H1 (cell line): ENCODE data around the gene PALM2AKAP2. TPM values are rescaled to one million over a fixed set of nuclear protein-coding genes. Genes with fewer than 3 reads are reported as not detected.
A peak's percentile ranks its signal among the peaks of the same experiment; 100 is the strongest.

Source experiments
- CTCF ChIA-PET: fragments of 300-600 bp; sonication (Branson Sonifier 250); formaldehyde crosslinking; loops from one replicate; lab custom pipeline; 2021; ENCODE audit not compliant: partially characterized antibody; lab: Charles Lee
- POLR2A ChIA-PET: fragments of 300-600 bp; sonication (Branson Sonifier 250); formaldehyde crosslinking; loops from one replicate; lab custom pipeline; 2021; ENCODE audit warnings: inconsistent platforms; ENCODE audit not compliant: partially characterized antibody; lab: Charles Lee
- DNase-seq, 2 experiments: peaks; one replicate each; pipeline versions ENCODE4 v3.0.0 to v3.0.0-alpha.2; 2010 to 2022; ENCODE audit warnings: low spot score in 2 of 2, low read depth in 1 of 2, mixed read lengths in 1 of 2
- FAIRE-seq: peaks from 2 replicates; lab custom pipeline; 2011; peaks lifted over from hg19 to GRCh38; lab: Jason Lieb, UNC
- H2AFZ ChIP-seq: 2 replicates; pipeline ENCODE4 v1.8.1; 2012; ENCODE audit warnings: low read length, inconsistent platforms
- H2AK5ac ChIP-seq: 2 replicates; pipeline ENCODE4 v1.6.1; 2013; ENCODE audit warnings: low read depth, low read length
- H2BK120ac ChIP-seq: replicated peaks from 2 replicates; pipeline ENCODE3; 2013; ENCODE audit warnings: low read depth, low read length, inconsistent platforms
- H2BK12ac ChIP-seq: 2 replicates; pipeline ENCODE4 v1.6.1; 2013; ENCODE audit warnings: low read depth, low read length
- H2BK15ac ChIP-seq: 2 replicates; pipeline ENCODE4 v1.6.1; 2013; ENCODE audit warnings: low read length
- H2BK20ac ChIP-seq: 2 replicates; pipeline ENCODE4 v1.6.1; 2013; ENCODE audit warnings: low read length
- H2BK5ac ChIP-seq: 2 replicates; pipeline ENCODE4 v1.6.1; 2013; ENCODE audit warnings: low read depth, low read length
- H3K14ac ChIP-seq: 2 replicates; pipeline ENCODE4 v1.6.1; 2013; ENCODE audit warnings: inconsistent platforms; ENCODE audit not compliant: insufficient read length
- H3K18ac ChIP-seq: 2 replicates; pipeline ENCODE4 v1.6.1; 2013; ENCODE audit warnings: low read length; ENCODE audit errors: extremely low read depth
- H3K23ac ChIP-seq: 2 replicates; pipeline ENCODE4 v1.6.1; 2013; ENCODE audit warnings: inconsistent platforms; ENCODE audit not compliant: insufficient read length
- H3K23me2 ChIP-seq: 2 replicates; pipeline ENCODE4 v1.6.1; 2013; ENCODE audit warnings: low read depth, low read length
- H3K27ac ChIP-seq: 2 replicates; pipeline ENCODE4 v1.6.1; 2011; ENCODE audit warnings: low read depth, low read length, inconsistent platforms
- H3K27me3 ChIP-seq, 4 experiments: replicated peaks in 1 of 4; 1 replicate in 1 of 4; 2 replicates in 3 of 4; pipeline versions ENCODE4 v1.6.1 to v1.8.1; 2011 to 2013; ENCODE audit warnings: low read length in 3 of 4, mild to moderate bottlenecking in 3 of 4, inconsistent platforms in 2 of 4, mixed read lengths in 2 of 4, moderate library complexity in 1 of 4; ENCODE audit not compliant: control insufficient read depth in 3 of 4, insufficient read depth in 3 of 4; ENCODE audit errors: extremely low read depth in 1 of 4
- H3K36me3 ChIP-seq, 4 experiments: 2 replicates each; pipeline versions ENCODE4 v1.6.1 to v1.8.1; 2011 to 2013; ENCODE audit warnings: mild to moderate bottlenecking in 4 of 4, low read length in 3 of 4, moderate library complexity in 2 of 4, control low read depth in 1 of 4, inconsistent platforms in 1 of 4; ENCODE audit not compliant: insufficient read depth in 4 of 4, control insufficient read depth in 2 of 4
- H3K4ac ChIP-seq: replicated peaks from 2 replicates; pipeline ENCODE3; 2013; ENCODE audit warnings: low read length, low read depth, mixed read lengths, inconsistent platforms; ENCODE audit not compliant: insufficient read length
- H3K4me1 ChIP-seq, 4 experiments: replicated peaks in 1 of 4; 1 replicate in 1 of 4; 2 replicates in 3 of 4; pipeline versions ENCODE4 v1.6.1 to v1.8.1; 2011 to 2013; ENCODE audit warnings: low read length in 3 of 4, inconsistent platforms in 2 of 4, mixed read lengths in 1 of 4; ENCODE audit not compliant: insufficient read depth in 4 of 4, control insufficient read depth in 3 of 4
- H3K4me2 ChIP-seq, 2 experiments: 2 replicates each; pipeline versions ENCODE4 v1.6.1 to v1.8.1; 2011 to 2013; ENCODE audit warnings: low read depth in 2 of 2, low read length in 2 of 2, control low read depth in 1 of 2, inconsistent platforms in 1 of 2, mild to moderate bottlenecking in 1 of 2; ENCODE audit not compliant: insufficient read depth in 1 of 2
- H3K4me3 ChIP-seq, 4 experiments: fragments of 200-600, 300-600 bp in 1 of 4; sonication (generic), shearing (Covaris generic), sonication (Bioruptor Twin) in 1 of 4; 2 replicates each; pipeline versions ENCODE4 v1.5.1 to v1.8.1; 2011 to 2016; ENCODE audit warnings: low read length in 4 of 4, low read depth in 3 of 4, control low read depth in 2 of 4, inconsistent platforms in 2 of 4, mild to moderate bottlenecking in 2 of 4, mixed read lengths in 1 of 4, moderate library complexity in 1 of 4; ENCODE audit not compliant: insufficient read depth in 2 of 4; ENCODE audit errors: extremely low read depth in 1 of 4
- H3K56ac ChIP-seq: replicated peaks from 2 replicates; pipeline ENCODE3; 2013; ENCODE audit warnings: low read depth, mild to moderate bottlenecking, mixed read lengths, low read length, inconsistent platforms; ENCODE audit not compliant: insufficient read length
- H3K79me1 ChIP-seq: 2 replicates; pipeline ENCODE4 v1.6.1; 2013; ENCODE audit warnings: low read depth, low read length, control low read depth
- H3K79me2 ChIP-seq, 2 experiments: 2 replicates each; pipeline versions ENCODE4 v1.6.1 to v1.8.1; 2012 to 2013; ENCODE audit warnings: low read length in 2 of 2, mild to moderate bottlenecking in 2 of 2, inconsistent platforms in 1 of 2; ENCODE audit not compliant: insufficient read depth in 2 of 2, control insufficient read depth in 1 of 2
- H3K9ac ChIP-seq, 4 experiments: replicated peaks in 1 of 4; 1 replicate in 1 of 4; 2 replicates in 3 of 4; pipeline versions ENCODE4 v1.6.1 to v1.8.1; 2011 to 2013; ENCODE audit warnings: low read depth in 3 of 4, low read length in 3 of 4, control low read depth in 2 of 4, mild to moderate bottlenecking in 2 of 4, moderate library complexity in 2 of 4, inconsistent platforms in 1 of 4; ENCODE audit errors: extremely low read depth in 1 of 4
- H3K9me3 ChIP-seq, 2 experiments: 2 replicates each; pipeline versions ENCODE4 v1.6.1 to v1.8.1; 2012 to 2013; ENCODE audit warnings: mild to moderate bottlenecking in 2 of 2, moderate library complexity in 2 of 2, control low read depth in 1 of 2, inconsistent platforms in 1 of 2, low read depth in 1 of 2, low read length in 1 of 2, mixed read lengths in 1 of 2; ENCODE audit not compliant: insufficient read depth in 2 of 2
- H4K20me1 ChIP-seq, 2 experiments: replicated peaks in 1 of 2; 2 replicates each; pipeline versions ENCODE3 to v1.8.1; 2011 to 2013; ENCODE audit warnings: inconsistent platforms in 2 of 2, low read length in 2 of 2, mild to moderate bottlenecking in 1 of 2; ENCODE audit not compliant: insufficient read depth in 2 of 2, control insufficient read depth in 1 of 2
- H4K5ac ChIP-seq: 2 replicates; pipeline ENCODE4 v1.6.1; 2013; ENCODE audit warnings: low read length, low read depth, mixed read lengths, inconsistent platforms; ENCODE audit not compliant: insufficient read length
- H4K8ac ChIP-seq: 2 replicates; pipeline ENCODE4 v1.8.0; 2013; ENCODE audit warnings: mild to moderate bottlenecking, moderate library complexity, low read length, inconsistent platforms; ENCODE audit not compliant: insufficient read depth; ENCODE audit errors: extremely low read depth
- H4K91ac ChIP-seq: replicated peaks from 2 replicates; pipeline ENCODE3; 2013; ENCODE audit warnings: low read length, mixed read lengths, inconsistent platforms; ENCODE audit not compliant: insufficient read length
- CTBP2 ChIP-seq: IDR thresholded peaks from 2 replicates; pipeline ENCODE4 v1.7.0; 2011; ENCODE audit warnings: borderline replicate concordance, mild to moderate bottlenecking, moderate library complexity, mixed read lengths, low read length; ENCODE audit not compliant: insufficient read depth, insufficient read length
- MAFK ChIP-seq: IDR thresholded peaks from 2 replicates; pipeline ENCODE4 v1.6.1; 2012; ENCODE audit warnings: low read depth, mild to moderate bottlenecking, improper control_type of control experiment, low read length
- SP1 ChIP-seq: IDR thresholded peaks from 2 replicates; pipeline ENCODE4 v1.6.1; 2011; ENCODE audit warnings: low read depth, low read length
- SRF ChIP-seq: IDR thresholded peaks from 2 replicates; pipeline ENCODE4 v1.6.1; 2011; ENCODE audit warnings: mild to moderate bottlenecking, low read depth, low read length, moderate library complexity
- TEAD4 ChIP-seq: IDR thresholded peaks from 2 replicates; pipeline ENCODE4 v1.6.1; 2012; ENCODE audit warnings: low read depth, low read length, inconsistent platforms, mixed read lengths
- ZNF274 ChIP-seq: IDR thresholded peaks from 2 replicates; pipeline ENCODE4 v1.7.0; 2012; ENCODE audit warnings: low read length, borderline replicate concordance; ENCODE audit errors: extremely low read depth
- WGBS, 2 experiments: shearing (Covaris generic) in 1 of 2; methylation state at CpG; one replicate each; pipeline versions ENCODE4 v1.1.6 to v1.1.7; 2013 to 2015; ENCODE audit warnings: low lambda C conversion rate in 2 of 2, mixed read lengths in 2 of 2, inconsistent platforms in 1 of 2, low coverage in 1 of 2, missing lambda C conversion rate in 1 of 2; ENCODE audit not compliant: insufficient replicate concordance in 2 of 2, insufficient coverage in 1 of 2, insufficient read length in 1 of 2; ENCODE audit errors: extremely low coverage in 1 of 2, missing lambda C conversion rate in 1 of 2; 5-methylcytosine and 5-hydroxymethylcytosine counted together
- polyA plus RNA-seq, 7 experiments: library from polyadenylated mRNA; depleted of rRNA in 3 of 7; stranded (reverse) in 5 of 7; unstranded in 2 of 7; fragments of >200 nt in 5 of 7; fragments of 200-250 nt in 2 of 7; gene quantifications; 1 replicate in 5 of 7; 2 replicates in 1 of 7; 4 replicates in 1 of 7; pipeline versions ENCODE4 v1.2.1 to v1.2.3, GENCODE V29; 2011 to 2013; ENCODE audit warnings: missing spikeins in 2 of 7, mixed read lengths in 2 of 7
- total RNA-seq: library from RNA; stranded (reverse); fragmentation: NEBNext Ultra II Directional; extraction: Animal tissue kit (Norgen Biotek cat#: 25700); gene quantifications from 2 replicates; pipeline ENCODE4 v1.2.1, GENCODE V29; 2021

Gene PALM2AKAP2
- total and polyA plus RNA-seq, 2 of the 8 experiments (the other 6 are each of a cell fraction or from before 2014, with no cell fraction given), result 0.38 to 20.5 TPM

DNA sequence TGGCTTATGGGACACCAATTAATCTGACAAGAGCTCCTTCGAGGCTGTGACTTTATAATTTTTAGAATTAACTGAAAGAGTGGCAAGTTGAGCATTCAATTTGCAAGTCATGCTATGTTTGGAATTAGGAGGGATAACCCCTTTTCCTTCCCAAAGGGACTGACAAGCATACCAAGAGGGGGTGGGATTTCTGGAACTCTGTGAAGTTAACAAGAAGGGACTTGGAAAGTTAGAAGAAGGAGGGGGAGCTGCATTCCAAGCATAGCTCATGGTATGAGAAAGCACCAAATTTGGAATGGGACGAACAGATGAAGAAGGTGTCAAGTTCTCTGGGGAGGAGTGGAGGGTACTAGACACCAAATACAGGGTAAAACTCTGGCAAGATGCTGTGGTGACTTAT, 8.9 kb upstream of the PALM2AKAP2 start:
- H2BK120ac ChIP-seq, result no peak overlapping the region
- H3K4me3 ChIP-seq, result no peak overlapping the region
- no peaks in the 10 kb centered on the region for H3K9me3 ChIP-seq
- no peak overlapping the region for H2AFZ ChIP-seq
- 0 out of 4 replicates have a peak overlapping the region, but pooled peaks of 1 of the 2 experiments have one; percentile 6 for H3K4me2 ChIP-seq
- H2AK5ac ChIP-seq, result 0 out of 2 replicates have a peak overlapping the region, but pooled peaks have one; percentile 15
- POLR2A ChIA-PET, result interaction anchor here (1.0 to 1.3 kb wide), 2 partner anchors 9 to 10 kb away, joined by 3 to 6 read pairs; partner anchors contain the start of gene PALM2AKAP2
- CTCF ChIA-PET, result interaction anchor here (1.0 to 2.4 kb wide), 3 partner anchors 20 to 98 kb away, joined by 3 to 8 read pairs (median 3); no protein-coding TSS in a partner anchor
- no peak overlapping the region for H3K14ac ChIP-seq
- no peak overlapping the region for H3K23ac ChIP-seq
- H4K20me1 ChIP-seq, result no peaks in the 10 kb centered on the region
- H3K4me1 ChIP-seq, result peaks cover 4 to 20% (median 12%) of the 10 kb centered on the region in 4 experiments
- H3K79me1 ChIP-seq, result no peaks in the 10 kb centered on the region
- H2BK5ac ChIP-seq, result no peak overlapping the region
- no peak overlapping the region for H4K8ac ChIP-seq
- H2BK15ac ChIP-seq, result no peak overlapping the region
- no peak overlapping the region for H3K9ac ChIP-seq
- H3K27me3 ChIP-seq, result no peaks in the 10 kb centered on the region; a peak in 1 of 7 replicates
- H3K18ac ChIP-seq, result peak overlapping the region; percentile 40; the same call in 1 of the 2 replicates
- TF ChIP-seq CTBP2, result no peak
- 0 out of 2 replicates have a peak, but pooled peaks have one; percentile 20 for TF ChIP-seq MAFK
- TF ChIP-seq SP1, result 0 out of 2 replicates have a peak, but pooled peaks have one; percentile 20
- TF ChIP-seq SRF, result peak; percentile 58; the same call in 1 of the 2 replicates
- TF ChIP-seq TEAD4, result peak; percentile 92
- TF ChIP-seq ZNF274, result no peak
- H3K4ac ChIP-seq, result no peak overlapping the region
- FAIRE-seq (no peak), DNase-seq (peak in 1 of 2 experiments; percentile 63)
- no peak overlapping the region for H4K91ac ChIP-seq
- H3K23me2 ChIP-seq, result peaks cover 3% of the 10 kb centered on the region; the same call in 1 of the 2 replicates
- no peak overlapping the region for H3K56ac ChIP-seq
- no peak overlapping the region for H2BK20ac ChIP-seq
- H3K36me3 ChIP-seq, result no peaks in the 10 kb centered on the region
- H4K5ac ChIP-seq, result no peak overlapping the region
- WGBS, 2 experiments, result 54% methylated on average over 2 of the region's 2 CpGs; no CpG with 5 or more reads in 1 of the 2 experiments
- H2BK12ac ChIP-seq, result no peak overlapping the region
- no peaks in the 10 kb centered on the region for H3K79me2 ChIP-seq
- H3K27ac ChIP-seq, result no peak overlapping the region
